AG20443 (cell line): Measurements from ENCODE around the gene SH3PXD2A.
"Not testable (repeated sequence)": the region's sequence is repeated elsewhere in the genome, so short reads cannot be mapped to it uniquely, and the experiment has no call there.

ENCODE experiments used
- DNase-seq: peaks from one replicate; pipeline ENCODE4 v3.0.0; 2012; ENCODE audit warnings: low spot score, mixed read lengths

The SH3PXD2A gene

DNA sequence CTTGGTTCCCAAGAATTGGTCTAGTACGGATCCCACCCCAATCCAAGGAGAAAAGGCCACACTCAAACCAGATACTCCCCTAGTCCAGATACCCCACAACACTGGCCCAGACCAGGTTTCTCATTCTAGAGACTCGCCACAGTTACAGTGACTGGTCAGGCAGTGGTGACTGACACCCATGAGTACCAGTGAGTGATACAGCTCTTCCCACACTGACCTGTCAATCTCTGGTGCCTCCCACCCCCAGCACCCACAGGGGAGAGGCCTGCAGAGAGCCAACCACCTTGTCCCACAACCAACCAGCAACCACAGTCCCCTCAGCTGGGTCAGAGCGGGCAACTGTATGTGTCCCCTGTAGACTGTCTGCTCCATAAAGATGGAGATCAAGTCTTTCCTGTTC, 209.1 kb downstream of the SH3PXD2A start:
- DNase-seq, result no peak

DNA sequence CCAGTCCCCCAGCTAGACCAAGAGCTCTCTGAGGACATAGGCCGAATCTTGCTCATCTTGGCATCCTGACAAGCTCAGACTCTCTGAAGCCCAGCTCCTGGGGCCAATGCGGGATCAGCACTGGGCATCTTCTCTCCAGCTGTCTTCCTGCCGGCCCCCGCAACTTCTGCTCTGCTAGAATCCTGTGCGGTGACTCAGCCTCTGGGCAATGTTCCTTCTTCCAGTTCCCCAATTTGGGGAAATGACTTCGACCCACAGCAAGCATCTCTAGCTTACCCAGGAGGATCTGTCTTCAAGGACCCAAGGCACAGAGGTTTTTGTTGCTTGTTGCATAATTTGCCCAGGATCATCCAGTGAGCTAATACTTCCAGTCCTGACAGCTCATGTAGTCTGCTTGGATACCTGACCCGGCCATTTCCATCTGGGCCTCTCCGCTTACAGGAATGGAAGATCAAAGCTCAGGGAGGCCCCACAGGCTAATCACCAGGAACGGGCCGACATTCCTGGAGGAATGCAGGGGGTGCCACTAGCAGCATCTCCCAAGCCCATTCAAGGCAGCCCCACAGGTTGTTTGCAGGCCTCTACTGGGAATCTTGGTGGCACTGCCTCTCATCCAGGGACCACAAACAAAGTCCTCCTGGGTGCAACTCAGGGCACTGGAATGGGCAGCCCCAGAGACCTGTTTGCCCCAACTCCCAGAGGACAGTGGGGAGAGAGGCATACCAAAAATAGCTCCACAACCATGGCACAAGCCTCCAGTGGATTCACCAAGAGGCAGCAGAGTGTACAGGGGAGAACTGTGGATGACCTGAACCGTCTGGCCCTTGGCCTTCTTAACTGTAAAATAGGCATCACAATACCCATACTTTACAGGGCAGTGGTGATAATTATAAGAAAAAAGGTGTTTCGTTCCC, 210.0 kb downstream of the SH3PXD2A start:
- DNase-seq, result peak; percentile 92

DNA sequence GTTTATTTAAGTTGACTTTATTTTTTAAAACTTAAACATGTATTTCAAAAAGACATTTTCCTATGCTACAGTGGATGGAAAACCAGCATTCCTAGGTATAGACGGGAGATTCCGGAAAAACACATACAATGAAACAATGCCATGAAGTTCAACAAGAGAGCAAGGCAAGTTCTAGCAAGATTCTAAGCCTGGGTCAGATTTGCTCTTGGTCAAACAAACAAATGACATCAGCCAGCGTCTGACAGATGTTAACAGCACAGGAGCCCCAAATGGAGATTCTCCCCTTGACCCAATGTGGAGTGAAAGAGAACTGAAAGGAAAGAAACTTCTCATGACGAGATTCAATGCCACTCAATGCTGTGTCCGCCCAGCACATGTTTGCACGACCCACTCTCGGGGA, 212.0 kb downstream of the SH3PXD2A start:
- no peak for DNase-seq

DNA sequence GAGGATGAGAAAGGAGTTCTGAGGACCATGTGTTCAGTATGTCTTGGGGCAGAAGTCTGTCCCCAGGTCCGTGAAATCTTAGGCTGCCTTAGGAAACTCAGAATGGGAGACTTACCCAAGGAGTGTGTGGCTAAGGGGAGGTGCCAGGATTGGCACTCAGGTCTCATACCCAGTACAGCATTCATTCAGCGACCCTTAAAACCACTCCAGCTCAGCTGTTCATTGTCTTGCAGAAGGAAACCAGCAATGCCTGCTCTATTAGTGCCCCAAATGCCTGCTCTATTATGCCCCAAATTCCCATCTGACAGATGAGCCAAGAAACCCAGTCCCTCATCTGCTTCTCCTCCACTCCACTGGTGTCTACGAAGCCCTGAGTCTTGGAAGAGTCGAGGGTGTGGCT, 214.1 kb downstream of the SH3PXD2A start:
- no peak for DNase-seq

DNA sequence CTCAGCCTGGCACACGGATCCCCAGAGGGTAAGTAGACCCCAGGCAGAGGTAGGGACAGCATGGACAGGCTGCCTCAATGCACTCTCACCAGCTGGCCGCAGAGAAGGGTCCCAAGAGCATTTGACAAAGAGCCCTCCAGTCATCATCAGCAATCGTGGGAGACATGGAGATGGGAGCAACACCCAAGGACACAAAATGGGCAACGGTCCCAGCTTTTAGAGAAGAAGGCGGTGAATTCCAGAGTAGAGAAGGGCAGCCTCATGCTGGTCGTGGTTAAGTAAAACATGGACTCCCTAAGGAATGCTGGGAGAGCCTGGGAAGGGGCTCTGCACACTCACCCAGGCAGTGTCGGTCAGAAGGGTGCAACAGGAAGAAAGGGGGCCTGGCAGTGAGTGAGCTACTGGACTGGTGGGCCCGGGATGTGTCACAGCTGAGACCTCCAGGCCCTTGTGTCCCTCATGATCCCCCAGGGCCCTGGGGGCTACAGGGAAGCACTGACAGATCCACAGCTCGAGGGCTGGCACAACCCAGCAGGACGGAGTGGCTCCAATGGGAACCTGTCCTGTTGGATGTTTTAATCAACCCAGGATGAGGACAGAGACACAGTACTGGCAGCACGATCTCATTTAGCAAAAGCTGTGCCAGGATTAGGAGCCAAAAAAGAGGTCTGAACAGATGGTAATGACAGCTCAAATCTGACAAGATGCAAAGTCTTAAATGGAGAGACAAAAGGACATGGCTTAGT, 214.8 kb downstream of the SH3PXD2A start:
- no peak for DNase-seq

DNA sequence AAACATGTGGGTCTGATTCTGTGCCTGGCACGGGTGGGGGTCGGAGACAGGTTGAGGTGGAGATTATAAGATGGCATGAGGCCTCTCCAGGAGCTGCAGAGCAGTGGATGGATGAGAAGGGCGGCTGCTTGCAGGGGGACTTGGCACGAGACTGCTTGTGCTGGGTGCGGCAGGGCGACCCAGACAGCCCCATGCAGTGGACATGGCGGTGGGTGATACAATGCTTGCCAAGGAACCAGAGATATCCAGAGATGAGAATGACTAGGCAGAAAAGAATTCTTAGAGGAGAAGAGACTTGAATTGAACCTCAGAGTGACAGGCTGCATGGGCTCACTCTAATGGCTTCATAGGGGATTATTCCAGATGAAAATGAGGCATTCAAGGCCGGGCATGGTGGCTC, 216.4 kb downstream of the SH3PXD2A start:
- DNase-seq, result no peak

DNA sequence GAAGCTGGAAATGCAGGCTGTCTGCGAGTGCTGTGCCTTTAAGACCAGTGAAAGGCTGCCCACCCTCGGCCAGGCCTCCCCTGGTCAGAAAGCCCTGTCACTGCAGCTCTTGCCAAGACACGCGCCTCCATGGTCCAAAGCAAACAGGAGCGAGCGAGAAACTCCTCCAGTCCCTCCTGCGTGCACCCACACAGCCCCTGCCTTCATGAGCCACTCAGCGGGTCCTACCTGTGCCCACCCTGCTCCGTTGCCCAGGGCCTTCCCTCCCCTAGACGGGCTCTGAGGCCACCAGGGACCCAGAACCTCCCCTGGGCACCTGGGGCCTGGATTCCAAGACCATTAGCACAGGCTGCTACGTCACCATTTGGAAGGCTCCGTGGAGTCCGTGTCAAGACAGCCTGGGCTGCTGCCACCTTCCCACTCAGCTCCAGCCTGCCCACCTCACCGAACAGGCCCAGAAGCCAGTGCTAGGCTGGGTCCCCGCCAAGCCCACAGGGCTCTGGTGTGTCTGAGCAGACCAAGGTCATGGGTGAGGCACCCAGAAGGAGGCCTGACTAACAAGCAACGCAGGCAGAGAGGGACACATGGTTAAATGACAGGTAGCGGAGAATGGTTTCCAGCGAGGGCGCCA, 217.3 kb downstream of the SH3PXD2A start:
- peak; percentile 86 for DNase-seq

DNA sequence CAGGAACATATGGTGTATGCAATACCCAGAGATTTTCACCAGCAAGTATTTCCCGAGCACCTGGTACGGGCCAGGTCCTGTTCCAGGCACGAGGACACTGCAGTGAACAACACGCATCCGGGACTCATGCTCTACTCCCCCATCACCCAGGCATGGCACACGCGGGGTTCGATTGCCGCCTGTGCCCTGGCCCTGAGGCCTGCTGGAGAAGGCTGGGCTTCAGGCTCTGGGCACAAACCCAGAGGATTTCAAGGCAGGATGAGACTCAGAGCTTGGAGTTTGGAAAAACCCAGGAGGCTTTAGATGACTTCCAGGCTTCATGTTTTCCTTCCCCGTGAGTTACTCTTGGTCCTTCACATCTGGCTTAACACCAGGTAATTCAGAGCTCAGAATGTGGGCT, 218.4 kb downstream of the SH3PXD2A start:
- peak; percentile 50 for DNase-seq

DNA sequence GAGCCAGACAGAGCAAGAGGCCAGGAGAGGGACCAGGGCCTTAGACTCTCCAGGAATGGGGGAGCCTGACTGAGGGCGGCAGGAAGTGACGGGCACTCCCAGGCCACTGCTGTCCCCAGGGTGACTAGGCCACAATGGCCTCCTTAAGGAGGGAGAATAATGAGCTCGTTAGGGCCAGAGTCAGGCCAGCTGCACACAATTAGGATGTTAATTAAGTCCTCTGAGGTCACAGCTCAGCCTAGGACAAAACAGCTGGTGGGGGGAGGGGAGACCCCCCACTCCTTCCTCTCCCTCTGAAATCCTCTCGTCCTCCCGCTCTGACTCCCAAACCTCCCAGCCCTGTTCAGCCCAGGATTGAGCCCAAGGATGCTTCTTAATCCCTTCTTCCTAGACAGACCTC, 218.9 kb downstream of the SH3PXD2A start:
- DNase-seq, result no peak

DNA sequence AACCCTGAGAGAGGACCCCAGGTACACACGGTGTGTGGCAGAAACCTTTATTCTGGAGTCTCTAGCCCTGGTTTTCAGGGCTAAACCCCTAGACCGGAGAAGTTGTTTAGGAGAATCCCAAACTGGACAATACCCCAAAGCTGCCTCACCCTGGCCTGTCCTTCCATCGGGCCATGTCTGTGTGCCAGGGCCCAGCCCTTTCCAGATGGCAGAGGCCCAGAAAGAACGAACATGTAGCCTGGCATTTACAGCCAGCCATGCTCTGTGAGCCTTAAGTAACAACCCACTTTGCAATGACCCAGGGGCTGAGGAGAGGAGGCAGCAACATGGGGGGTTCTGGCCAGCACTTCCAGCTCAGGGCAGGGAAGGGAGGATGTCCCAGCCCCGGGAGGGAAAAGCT, 219.8 kb downstream of the SH3PXD2A start:
- DNase-seq, result no peak

DNA sequence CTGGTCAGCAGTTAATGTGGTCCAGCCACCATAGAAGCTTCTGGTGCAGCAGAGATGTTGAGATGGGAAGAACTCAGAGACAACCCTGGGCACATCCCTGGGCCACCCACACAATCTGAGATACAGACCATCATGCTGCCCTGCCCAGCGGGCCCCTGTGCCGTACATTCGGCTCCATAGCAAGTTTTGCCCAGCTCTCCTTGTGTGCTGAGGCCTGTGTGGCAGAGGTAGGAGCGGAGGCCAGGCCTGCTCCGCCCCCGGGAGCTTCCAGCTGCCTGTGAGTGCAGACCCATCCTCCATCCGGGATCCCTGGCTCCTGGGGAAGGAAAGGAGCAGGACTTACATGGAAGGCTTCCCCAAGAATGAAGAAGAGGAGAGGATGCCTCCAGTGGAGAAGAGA, 221.5 kb downstream of the SH3PXD2A start:
- no peak for DNase-seq

DNA sequence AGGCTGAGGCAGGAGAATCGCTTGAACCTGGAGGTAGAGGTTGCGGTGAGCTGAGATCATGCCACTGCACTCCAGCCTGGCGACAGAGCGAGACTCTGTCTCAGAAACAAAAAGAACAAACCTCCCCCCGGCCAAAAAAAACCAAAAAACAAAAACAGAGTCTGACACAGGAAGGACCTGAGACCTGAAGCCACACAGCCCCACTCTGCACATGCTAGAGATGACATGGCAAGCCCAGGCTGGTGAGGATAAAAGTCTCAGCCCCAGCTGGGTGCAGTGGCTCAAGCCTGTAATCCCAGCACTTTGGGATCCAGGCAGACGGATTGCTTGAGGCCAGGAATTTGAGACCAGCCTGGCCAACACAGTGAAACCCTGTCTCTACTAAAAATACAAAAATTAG, 222.5 kb downstream of the SH3PXD2A start:
- not testable (repeated sequence) for DNase-seq

DNA sequence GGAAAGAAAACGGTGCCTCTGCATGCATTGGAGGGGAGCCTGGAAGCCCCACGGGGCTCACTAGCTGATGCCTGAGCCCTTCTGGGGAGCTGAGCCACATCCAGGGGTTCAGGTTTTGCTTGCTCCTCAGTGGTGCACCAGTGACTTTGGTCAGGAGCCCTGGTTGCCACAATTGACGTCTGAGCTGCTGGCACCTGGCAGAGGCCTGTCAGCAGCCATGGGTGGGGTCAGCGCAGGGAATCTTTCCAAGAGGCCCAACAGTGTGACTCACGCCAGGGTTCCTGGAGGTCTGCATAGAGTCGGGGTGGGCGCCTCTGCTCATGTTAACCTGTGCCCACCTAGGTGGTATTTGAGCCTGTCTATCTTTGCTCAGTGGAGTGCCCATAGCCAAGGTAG, 223.1 kb downstream of the SH3PXD2A start:
- no peak for DNase-seq

DNA sequence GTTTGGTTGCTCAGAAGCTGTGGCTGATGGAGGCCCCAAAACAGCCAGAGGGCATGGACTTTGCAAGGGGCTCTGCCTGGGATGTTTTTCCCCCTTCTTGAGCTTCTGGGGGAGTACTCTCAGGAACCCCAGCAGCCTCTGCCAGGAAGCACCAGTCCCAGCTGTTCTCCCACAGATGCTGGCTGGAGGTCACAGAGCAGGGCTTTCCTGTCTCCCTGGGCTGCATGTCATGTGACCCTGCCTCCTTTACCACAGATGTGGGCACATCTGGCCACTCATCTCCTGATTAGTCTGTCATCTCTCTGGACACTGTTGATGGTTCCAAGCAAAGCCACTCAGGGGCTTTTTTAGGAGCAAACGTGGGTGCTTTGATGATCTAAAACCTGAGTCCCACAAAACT, 225.2 kb downstream of the SH3PXD2A start:
- no peak for DNase-seq

DNA sequence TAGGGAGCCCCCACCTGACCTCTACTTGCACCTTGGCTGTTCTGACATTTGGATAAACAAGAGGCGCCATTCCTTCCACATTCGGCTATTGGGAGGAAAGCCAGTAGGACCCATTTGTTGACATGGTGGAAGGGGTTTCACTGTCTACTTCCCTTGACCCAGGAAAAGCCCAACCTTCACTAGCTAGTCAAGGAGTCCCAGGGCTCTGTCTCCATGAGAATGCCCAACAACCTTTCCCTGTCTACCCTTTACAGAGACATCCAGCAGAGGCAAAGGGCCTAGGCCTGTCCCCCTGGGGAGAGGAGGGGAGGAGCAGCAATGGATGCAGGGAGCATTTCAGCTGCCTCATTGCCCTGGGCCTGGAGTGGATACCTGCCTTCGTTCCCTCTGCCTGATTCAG, 225.8 kb downstream of the SH3PXD2A start:
- DNase-seq, result no peak

DNA sequence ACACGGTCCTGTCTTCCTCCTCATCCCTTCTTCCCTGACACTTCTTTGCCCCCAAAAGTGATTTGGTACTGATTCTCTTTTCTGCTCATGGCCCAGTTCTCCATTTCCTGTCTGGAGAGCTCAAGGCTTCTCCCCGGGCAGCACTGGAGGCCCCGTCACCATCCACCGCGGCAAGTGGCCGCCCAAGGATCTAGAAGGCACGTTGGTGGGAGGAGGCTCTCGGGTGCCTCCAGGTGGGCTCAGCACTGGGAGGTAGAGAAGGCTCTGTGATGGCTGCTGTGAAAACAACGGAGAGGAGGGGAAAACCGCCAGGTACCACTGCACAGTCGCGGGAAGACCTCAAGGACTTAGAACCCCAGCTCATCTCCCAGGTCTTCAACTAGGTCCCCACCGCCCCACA, 227.5 kb downstream of the SH3PXD2A start:
- DNase-seq, result no peak

DNA sequence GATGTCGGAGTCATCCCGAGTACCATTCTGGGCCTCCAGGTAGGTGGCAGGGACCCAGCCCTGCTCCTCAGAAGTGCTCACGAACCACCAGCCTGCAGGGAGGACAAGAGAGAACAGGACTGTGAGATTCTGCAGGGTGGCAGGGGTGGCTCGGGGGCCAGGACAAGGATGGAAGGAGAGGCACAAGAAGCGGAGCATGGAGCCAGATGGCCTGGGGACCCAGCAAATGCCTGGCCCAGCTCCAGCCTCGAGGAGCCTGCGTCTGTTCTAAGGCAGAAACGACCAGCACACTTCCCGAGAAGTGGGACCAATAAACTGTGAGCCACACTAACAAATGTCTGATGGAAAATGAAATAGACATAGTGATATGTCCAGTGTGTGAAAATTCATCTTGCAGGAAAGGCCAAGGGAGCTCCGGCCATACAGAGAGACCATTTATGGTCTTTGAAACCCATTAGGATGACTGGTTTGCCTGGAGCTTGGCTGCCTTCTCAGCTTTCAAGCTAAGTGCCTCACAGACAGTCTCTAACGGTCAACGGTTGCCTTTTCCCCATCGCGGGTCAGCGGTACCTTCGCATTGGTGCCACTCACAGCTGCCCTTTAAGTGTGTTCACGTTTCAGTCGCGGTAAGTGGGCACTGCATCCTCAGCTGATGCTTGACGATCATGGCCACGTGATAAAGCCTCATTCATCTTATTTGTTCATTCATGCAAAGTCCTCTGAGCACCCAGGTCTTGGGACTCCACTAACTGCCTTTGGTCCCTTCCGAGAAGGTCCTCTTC, 228.1 kb downstream of the SH3PXD2A start:
- no peak for DNase-seq

DNA sequence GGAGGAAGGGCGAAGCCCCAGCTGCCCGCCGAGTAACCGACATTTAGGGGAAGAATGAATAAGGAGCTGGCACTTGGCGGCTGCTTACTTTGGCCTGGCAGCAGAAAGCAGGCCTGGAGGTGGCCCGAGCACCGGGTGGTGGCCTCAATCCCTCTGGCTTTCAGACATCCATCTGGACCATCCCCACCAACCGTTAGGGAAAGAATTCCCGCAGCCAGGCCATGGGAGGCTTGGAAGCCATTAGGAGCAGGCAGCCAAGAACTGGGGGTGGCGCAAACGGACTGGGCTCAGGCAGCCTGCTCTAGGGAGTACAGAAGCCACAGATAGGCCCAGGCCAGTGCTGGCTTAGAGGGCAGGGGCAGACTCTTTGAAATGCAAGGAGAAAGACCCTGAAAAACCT, 229.2 kb downstream of the SH3PXD2A start:
- DNase-seq, result no peak

DNA sequence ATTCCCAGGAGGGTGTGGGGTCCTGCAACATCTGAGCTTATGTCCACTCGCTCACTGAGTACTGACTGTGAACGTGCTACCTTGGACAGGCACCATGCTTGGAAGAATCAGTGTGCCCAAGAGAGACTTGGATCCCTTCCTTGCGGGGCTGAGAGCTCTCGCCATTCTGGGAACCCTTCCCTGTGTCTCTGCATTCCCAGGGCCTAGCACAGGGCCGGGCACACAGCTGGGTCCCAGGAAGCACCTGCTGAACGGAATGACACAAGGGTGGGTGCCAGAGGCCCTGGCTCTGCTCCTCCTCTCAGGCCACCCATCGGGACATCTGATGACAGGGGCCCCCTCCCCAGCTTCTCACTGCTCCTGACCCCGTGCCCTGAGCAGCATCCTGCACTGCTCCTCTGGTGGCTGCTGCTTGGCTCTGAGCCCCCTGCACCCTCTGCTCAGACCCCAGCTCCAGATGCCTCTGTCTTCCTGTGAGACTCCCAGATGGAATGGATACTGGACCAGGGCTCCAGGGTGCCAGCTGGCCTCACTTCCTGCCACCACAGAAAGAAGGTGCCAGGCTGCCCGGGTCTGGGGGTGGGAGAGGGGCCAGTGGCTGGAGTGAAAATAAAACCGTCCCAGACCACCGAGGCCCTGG, 232.3 kb downstream of the SH3PXD2A start:
- DNase-seq, result no peak

DNA sequence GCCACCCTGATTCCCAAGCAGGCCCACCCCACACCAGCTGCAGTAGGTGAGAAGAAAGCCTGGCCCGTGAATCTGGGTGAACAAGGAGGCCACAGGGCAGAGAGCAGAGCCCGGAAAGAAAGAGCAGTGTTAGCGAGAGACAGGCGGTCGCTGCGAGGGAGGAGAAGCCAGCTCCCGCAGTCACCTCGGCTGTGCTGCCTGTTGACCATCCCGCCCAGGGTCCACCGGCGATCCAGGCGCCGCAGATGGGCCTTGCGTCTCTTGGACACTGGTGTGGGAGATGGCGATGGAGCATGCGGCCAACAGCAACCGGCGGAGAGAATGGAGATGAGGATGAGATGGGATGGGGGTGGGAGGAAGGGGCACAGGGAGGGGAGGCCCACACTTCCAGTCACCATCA, 233.1 kb downstream of the SH3PXD2A start:
- DNase-seq, result no peak

DNA sequence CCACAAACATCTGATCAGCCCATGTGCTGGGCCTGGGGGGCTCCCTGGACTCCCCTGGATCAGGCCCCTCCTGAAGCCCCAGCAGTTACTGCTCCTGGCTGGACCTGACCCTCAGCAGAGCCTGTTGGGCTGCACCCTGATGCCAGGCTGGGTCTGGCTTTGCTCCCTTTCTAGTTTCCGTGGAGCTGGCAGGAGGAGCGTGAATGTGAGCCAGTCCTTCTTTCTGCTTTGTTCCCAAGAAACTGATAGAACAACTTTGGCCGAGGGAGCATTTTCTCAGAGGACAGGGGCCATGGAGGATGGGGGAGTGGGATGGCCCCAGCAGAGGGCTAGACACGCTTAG, 233.6 kb downstream of the SH3PXD2A start:
- no peak for DNase-seq
